ENCODE data around the gene SUPT20H.

DNA sequence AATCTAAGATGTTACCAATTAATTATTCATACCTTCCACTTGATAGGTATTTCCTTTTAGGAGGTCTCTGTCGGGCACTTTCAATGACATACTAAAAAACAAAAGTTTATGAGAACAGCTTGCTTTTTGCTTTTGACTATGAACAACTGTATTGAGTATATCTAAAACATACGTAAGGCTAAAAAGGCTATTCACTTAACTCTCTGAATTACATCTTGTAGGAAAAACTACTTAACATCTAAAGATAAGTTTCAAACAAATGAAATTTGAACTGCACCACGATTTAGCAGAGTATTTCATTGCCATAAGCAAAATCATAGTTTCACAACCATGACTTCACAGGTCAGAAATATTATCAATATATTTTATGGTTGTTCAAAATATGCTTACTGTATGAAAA, 11.6 kb downstream of the SUPT20H start:
- no peak for TF ChIP-seq POLR2A (IDR thresholded peaks at IDR 0.05)
- TF ChIP-seq, protein P1, sequence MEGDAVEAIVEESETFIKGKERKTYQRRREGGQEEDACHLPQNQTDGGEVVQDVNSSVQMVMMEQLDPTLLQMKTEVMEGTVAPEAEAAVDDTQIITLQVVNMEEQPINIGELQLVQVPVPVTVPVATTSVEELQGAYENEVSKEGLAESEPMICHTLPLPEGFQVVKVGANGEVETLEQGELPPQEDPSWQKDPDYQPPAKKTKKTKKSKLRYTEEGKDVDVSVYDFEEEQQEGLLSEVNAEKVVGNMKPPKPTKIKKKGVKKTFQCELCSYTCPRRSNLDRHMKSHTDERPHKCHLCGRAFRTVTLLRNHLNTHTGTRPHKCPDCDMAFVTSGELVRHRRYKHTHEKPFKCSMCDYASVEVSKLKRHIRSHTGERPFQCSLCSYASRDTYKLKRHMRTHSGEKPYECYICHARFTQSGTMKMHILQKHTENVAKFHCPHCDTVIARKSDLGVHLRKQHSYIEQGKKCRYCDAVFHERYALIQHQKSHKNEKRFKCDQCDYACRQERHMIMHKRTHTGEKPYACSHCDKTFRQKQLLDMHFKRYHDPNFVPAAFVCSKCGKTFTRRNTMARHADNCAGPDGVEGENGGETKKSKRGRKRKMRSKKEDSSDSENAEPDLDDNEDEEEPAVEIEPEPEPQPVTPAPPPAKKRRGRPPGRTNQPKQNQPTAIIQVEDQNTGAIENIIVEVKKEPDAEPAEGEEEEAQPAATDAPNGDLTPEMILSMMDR (IDR thresholded peaks at IDR 0.05): no peak
- TF ChIP-seq POLR2AphosphoS5 (IDR thresholded peaks at IDR 0.05): no peak
